A549 (cell line): ENCODE measurements around the gene AFAP1. TPM values are rescaled to one million over a fixed set of nuclear protein-coding genes. Genes with fewer than 3 reads are reported as not detected.

ENCODE experiments used
- ATAC-seq, 2 experiments: fragments of 200-7000 bp in 1 of 2; fragments of >200 bp in 1 of 2; cut with Nextera tagmentation in 1 of 2; cut with Tn5 transposase in 1 of 2; 3 replicates each; pipeline versions ENCODE4 v1.8.0 to v1.9.1; 2018 to 2020; ENCODE audit warnings: mild to moderate bottlenecking in 1 of 2, moderate library complexity in 1 of 2
- CTCF ChIA-PET: fragments of 300-600 bp; sonication (Branson Sonifier 250); formaldehyde crosslinking; extraction: SDS; loops from one replicate; lab custom pipeline; 2021; ENCODE audit warnings: antibody characterized with exemption, inconsistent platforms; lab: Yijun Ruan, JAX
- POLR2A ChIA-PET: fragments of 350-600 bp; formaldehyde crosslinking; extraction: SDS; loops from one replicate; lab custom pipeline; 2021; ENCODE audit warnings: antibody characterized with exemption, inconsistent platforms; lab: Yijun Ruan, JAX
- DNase-seq, 2 experiments: peaks; one replicate each; pipeline versions ENCODE4 v3.0.0 to v3.0.0-alpha.2; 2011 to 2016; ENCODE audit warnings: low read depth in 1 of 2, low spot score in 1 of 2
- FAIRE-seq: peaks from 2 replicates; lab custom pipeline; 2011; peaks lifted over from hg19 to GRCh38; lab: Jason Lieb, UNC
- H3K27ac ChIP-seq, 2 experiments: fragments of >200 bp; sonication (Bioruptor Twin); formaldehyde crosslinking; 3 replicates each; pipeline ENCODE4 v1.5.1; 2016 to 2017
- H3K4me1 ChIP-seq: fragments of >200 bp; sonication (Bioruptor Twin); formaldehyde crosslinking; 3 replicates; pipeline ENCODE4 v1.6.1; 2016
- H3K4me2 ChIP-seq: fragments of >200 bp; sonication (Bioruptor Twin); formaldehyde crosslinking; 3 replicates; pipeline ENCODE4 v1.6.1; 2016
- H3K4me3 ChIP-seq: fragments of >200 bp; sonication (Bioruptor Twin); formaldehyde crosslinking; 3 replicates; pipeline ENCODE4 v1.5.1; 2016
- H3K9me3 ChIP-seq: fragments of >200 bp; sonication (Bioruptor Twin); formaldehyde crosslinking; 3 replicates; pipeline ENCODE4 v1.6.1; 2016
- BHLHE40 ChIP-seq: IDR thresholded peaks from 2 replicates; pipeline ENCODE4 v1.6.1; 2012; ENCODE audit warnings: low read depth, low read length, inconsistent platforms
- CEBPB ChIP-seq, 2 experiments: fragments of >200 bp in 1 of 2; sonication (Bioruptor Twin) in 1 of 2; formaldehyde crosslinking in 1 of 2; IDR thresholded peaks; 2 replicates each; pipeline ENCODE4 v1.6.1; 2012 to 2016
- CHD4 ChIP-seq: fragments of 200-600 bp; sonication (generic); IDR thresholded peaks from 2 replicates; pipeline ENCODE4 v1.6.1; 2016; ENCODE audit warnings: antibody characterized with exemption, mild to moderate bottlenecking, borderline replicate concordance
- ELK1 ChIP-seq: fragments of 150-350 bp; IDR thresholded peaks from 2 replicates; pipeline ENCODE4 v1.6.1; 2014; ENCODE audit warnings: low read depth, mild to moderate bottlenecking, low read length
- EP300 ChIP-seq, 2 experiments: fragments of >200 bp; sonication (Bioruptor Twin); formaldehyde crosslinking; IDR thresholded peaks; 2 replicates in 1 of 2; 3 replicates in 1 of 2; pipeline ENCODE4 v1.6.1; 2016 to 2017
- GATA3 ChIP-seq: IDR thresholded peaks from 2 replicates; pipeline ENCODE4 v1.6.1; 2012; ENCODE audit warnings: borderline replicate concordance
- HES2 ChIP-seq: fragments of >200 bp; sonication (Bioruptor Twin); formaldehyde crosslinking; IDR thresholded peaks from 2 replicates; pipeline ENCODE4 v1.6.1; 2016
- HMGXB4 ChIP-seq: fragments of 250-450 bp; sonication (Bioruptor Pico); IDR thresholded peaks from 2 replicates; pipeline ENCODE4 v1.5.0; 2021; ENCODE audit warnings: mild to moderate bottlenecking, moderate library complexity, borderline replicate concordance
- HOXB13 ChIP-seq: fragments of 250-450 bp; sonication (Bioruptor Pico); IDR thresholded peaks from 2 replicates; pipeline ENCODE4 v1.5.0; 2020; ENCODE audit warnings: low read depth, mild to moderate bottlenecking, moderate library complexity
- JUNB ChIP-seq: fragments of >200 bp; sonication (Bioruptor Twin); formaldehyde crosslinking; IDR thresholded peaks from 2 replicates; pipeline ENCODE4 v1.6.1; 2016
- RAD21 ChIP-seq, 2 experiments: fragments of >200 bp in 1 of 2; sonication (Bioruptor Twin) in 1 of 2; formaldehyde crosslinking in 1 of 2; IDR thresholded peaks in 1 of 2; conservative IDR thresholded peaks in 1 of 2; 2 replicates in 1 of 2; 3 replicates in 1 of 2; pipeline ENCODE4 v1.6.1; 2012 to 2018; ENCODE audit warnings: inconsistent platforms in 1 of 2
- RCOR1 ChIP-seq: fragments of 150-350 bp; IDR thresholded peaks from 2 replicates; pipeline ENCODE4 v1.6.1; 2014; ENCODE audit warnings: antibody characterized with exemption, low read length, low read depth
- REST ChIP-seq: fragments of 200-600 bp; sonication (generic); IDR thresholded peaks from 2 replicates; pipeline ENCODE4 v1.6.1; 2016; ENCODE audit warnings: antibody characterized with exemption, mild to moderate bottlenecking, moderate library complexity
- RFX5 ChIP-seq: fragments of 450-650 bp; IDR thresholded peaks from 2 replicates; pipeline ENCODE4 v1.7.1; 2014; ENCODE audit warnings: antibody characterized with exemption, mild to moderate bottlenecking, moderate library complexity
- ZC3H11A ChIP-seq: fragments of 450-650 bp; IDR thresholded peaks from 2 replicates; pipeline ENCODE4 v1.6.1; 2014; ENCODE audit warnings: antibody characterized with exemption, mild to moderate bottlenecking
- WGBS: methylation state at CpG from one replicate; pipeline ENCODE4 v1.1.6; 2017; ENCODE audit errors: missing lambda C conversion rate; 5-methylcytosine and 5-hydroxymethylcytosine counted together
- polyA plus RNA-seq, 4 experiments: library from polyadenylated mRNA; depleted of rRNA in 3 of 4; stranded (reverse); fragments of >200 nt; fragmentation: RNase III in 1 of 4; extraction: RNeasy Plus Mini Kit Qiagen cat#74134 plus additional on column Dnase treatment in 1 of 4; gene quantifications; 2 replicates in 3 of 4; 3 replicates in 1 of 4; pipeline ENCODE4 v1.2.3, GENCODE V29; 2011 to 2017

Gene AFAP1
- polyA plus RNA-seq, 2 of the 4 experiments (the other 2 are of a cell fraction): 25.4 to 29.6 TPM

GRCh38 chr4:7852568-7853185 lies 87.0 kb downstream of the AFAP1 start:
- Histone ChIP-seq H3K9me3 (no peaks in the 10 kb centered on the region), H3K4me3 (no peak overlapping the region), H3K4me1 (peaks cover 41% of the 10 kb centered on the region), H3K27ac (peak overlapping the region; percentile 19 to 75; a peak in 4 of 6 replicates), H3K4me2 (peak overlapping the region; percentile 23; the same call in 1 of the 3 replicates)
- TF ChIP-seq EP300 (IDR thresholded peaks at IDR 0.05) (no peak), GATA3 (no peak), HOXB13 (CRISPR knock-in tag) (no peak), HMGXB4 (CRISPR knock-in tag) (no peak), JUNB (no peak), CEBPB (IDR thresholded peaks at IDR 0.05) (no peak), HES2 (no peak), RFX5 (no peak)
- ChIA-PET CTCF (no interaction called here), POLR2A (no interaction called here)
- DNase-seq (no peak), FAIRE-seq (no peak), ATAC-seq (peak; percentile 25 to 50; a peak in 3 of 6 replicates)
- 63% methylated on average over 12 of the region's 12 CpGs for WGBS

- Histone ChIP-seq H3K4me1 (peaks cover 36% of the 10 kb centered on the region), H3K4me2 (no peak overlapping the region), H3K9me3 (no peaks in the 10 kb centered on the region), H3K4me3 (no peak overlapping the region), H3K27ac (peak overlapping the region in 1 of 2 experiments; percentile 98; a peak in 3 of 6 replicates)
- 88% methylated on average over 11 of the region's 11 CpGs for WGBS
- ATAC-seq (peak in 1 of 2 experiments; percentile 55; a peak in 3 of 6 replicates), FAIRE-seq (no peak), DNase-seq (no peak)
- no peak for TF ChIP-seq ELK1
- TF ChIP-seq RAD21 (conservative IDR thresholded peaks at IDR 0.05 in 1 of 2, IDR thresholded peaks at IDR 0.05 in 1 of 2): 0 out of 5 replicates have a peak, but pooled peaks of 1 of the 2 experiments have one; percentile 11
- CTCF ChIA-PET: interaction anchor here (0.8 to 2.4 kb wide), 7 partner anchors 9 to 89 kb away, joined by 3 to 9 read pairs (median 7); no protein-coding TSS in a partner anchor
- POLR2A ChIA-PET: no interaction called here
These were observed 89.2 kb downstream of the AFAP1 start for GRCh38 chr4:7850489-7850888.

GRCh38 chr4:7847206-7847605 lies 92.5 kb downstream of the AFAP1 start:
- WGBS: 96% methylated on average over 6 of the region's 6 CpGs
- FAIRE-seq: no peak

More at GRCh38 chr4:7847206-7847605, 92.5 kb downstream of the AFAP1 start:
- no peak overlapping the region for H3K4me2 ChIP-seq
- H3K9me3 ChIP-seq: no peaks in the 10 kb centered on the region
- peaks cover 44% of the 10 kb centered on the region for H3K4me1 ChIP-seq
- H3K27ac ChIP-seq: peak overlapping the region in 1 of 2 experiments; percentile 98; a peak in 3 of 6 replicates
- TF ChIP-seq BHLHE40 (no peak), REST (no peak), ZC3H11A (no peak), CHD4 (no peak), RCOR1 (no peak)
- CTCF ChIA-PET: no interaction called here
- H3K4me3 ChIP-seq: no peak overlapping the region
- no peak for DNase-seq
- no peak for ATAC-seq
- POLR2A ChIA-PET: no interaction called here
